Breast epithelium (tissue), 3 donors: ENCODE measurements around the gene HAGHL.

Source experiments
- POLR2A ChIP-seq: fragments of 450-650 bp; IDR thresholded peaks from one replicate; pipeline ENCODE4 v1.6.1; 2016; ENCODE audit warnings: antibody characterized with exemption, mild to moderate bottlenecking, moderate library complexity
- POLR2AphosphoS5 ChIP-seq, 3 donors: sonication (generic); formaldehyde crosslinking; IDR thresholded peaks; one replicate each; pipeline ENCODE4 v1.6.1; 2017; ENCODE audit warnings: antibody characterized with exemption in 3 of 3
- TF ChIP-seq, protein P1 (sequence below), 3 donors: fragments of 450-650 bp; IDR thresholded peaks; one replicate each; pipeline ENCODE4 v1.5.1; 2016 to 2017; ENCODE audit warnings: antibody characterized with exemption in 3 of 3, mild to moderate bottlenecking in 3 of 3, moderate library complexity in 3 of 3

DNA sequence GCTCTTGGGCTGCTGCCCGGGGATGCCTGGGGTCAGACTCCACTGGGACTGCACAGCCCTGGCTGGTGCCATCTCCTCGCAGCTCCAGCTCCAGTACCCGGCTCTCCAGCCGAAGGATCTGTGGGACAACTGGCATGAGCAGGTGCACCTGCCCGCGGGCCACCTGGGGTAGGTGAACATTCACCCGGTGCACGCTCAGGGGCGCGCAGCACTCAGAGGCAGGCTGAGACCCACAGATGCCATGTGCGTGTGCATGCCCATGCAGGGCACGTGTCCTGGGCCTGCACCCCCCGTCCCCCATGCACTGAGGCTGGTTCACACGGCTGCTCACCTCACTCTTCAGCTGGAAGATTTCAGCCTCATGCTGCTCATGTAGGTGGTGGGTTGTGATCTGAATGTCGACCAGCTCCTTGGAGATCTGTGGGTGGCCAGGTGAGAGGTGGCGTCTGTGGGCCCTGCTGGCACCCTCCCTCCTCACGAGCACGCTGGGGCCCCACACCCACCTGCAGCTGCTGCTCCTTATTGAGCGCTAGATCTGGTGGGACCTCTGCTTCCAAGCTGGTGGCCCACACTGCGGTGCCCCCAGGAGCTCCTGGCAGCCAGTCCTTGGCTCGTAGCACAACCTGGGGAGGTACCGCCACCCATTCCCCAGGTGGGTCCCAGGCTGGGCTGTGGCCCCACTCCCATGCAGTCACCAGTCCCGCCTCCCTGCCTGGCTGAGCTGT lies 1.3 kb upstream of the HAGHL start:
- TF ChIP-seq, protein P1, sequence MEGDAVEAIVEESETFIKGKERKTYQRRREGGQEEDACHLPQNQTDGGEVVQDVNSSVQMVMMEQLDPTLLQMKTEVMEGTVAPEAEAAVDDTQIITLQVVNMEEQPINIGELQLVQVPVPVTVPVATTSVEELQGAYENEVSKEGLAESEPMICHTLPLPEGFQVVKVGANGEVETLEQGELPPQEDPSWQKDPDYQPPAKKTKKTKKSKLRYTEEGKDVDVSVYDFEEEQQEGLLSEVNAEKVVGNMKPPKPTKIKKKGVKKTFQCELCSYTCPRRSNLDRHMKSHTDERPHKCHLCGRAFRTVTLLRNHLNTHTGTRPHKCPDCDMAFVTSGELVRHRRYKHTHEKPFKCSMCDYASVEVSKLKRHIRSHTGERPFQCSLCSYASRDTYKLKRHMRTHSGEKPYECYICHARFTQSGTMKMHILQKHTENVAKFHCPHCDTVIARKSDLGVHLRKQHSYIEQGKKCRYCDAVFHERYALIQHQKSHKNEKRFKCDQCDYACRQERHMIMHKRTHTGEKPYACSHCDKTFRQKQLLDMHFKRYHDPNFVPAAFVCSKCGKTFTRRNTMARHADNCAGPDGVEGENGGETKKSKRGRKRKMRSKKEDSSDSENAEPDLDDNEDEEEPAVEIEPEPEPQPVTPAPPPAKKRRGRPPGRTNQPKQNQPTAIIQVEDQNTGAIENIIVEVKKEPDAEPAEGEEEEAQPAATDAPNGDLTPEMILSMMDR (IDR thresholded peaks at IDR 0.05), result no peak
- TF ChIP-seq POLR2A, result no peak
- TF ChIP-seq POLR2AphosphoS5 (IDR thresholded peaks at IDR 0.05), result no peak
